ENCODE measurements around the gene SH3BP5L.

SH3BP5L gene

GRCh38 chr1:248847181-248847955 lies 21.7 kb upstream of the SH3BP5L start:
- no peak for DNase-seq (ENCODE audit: low read depth)
- H3K4me3 ChIP-seq (ENCODE audit: low read depth, low read length): no peak overlapping the region
- no peak for TF ChIP-seq CTCF (IDR thresholded peaks at IDR 0.05; ENCODE audit: control insufficient read depth, extremely low read depth, insufficient read depth)

- no peak for TF ChIP-seq CTCF (IDR thresholded peaks at IDR 0.05; ENCODE audit: control insufficient read depth, extremely low read depth, insufficient read depth)
- no peak overlapping the region for H3K4me3 ChIP-seq (ENCODE audit: low read depth, low read length)
- no peak for DNase-seq (ENCODE audit: low read depth)
These were observed 18.8 kb upstream of the SH3BP5L start for GRCh38 chr1:248844526-248844925.

DNA sequence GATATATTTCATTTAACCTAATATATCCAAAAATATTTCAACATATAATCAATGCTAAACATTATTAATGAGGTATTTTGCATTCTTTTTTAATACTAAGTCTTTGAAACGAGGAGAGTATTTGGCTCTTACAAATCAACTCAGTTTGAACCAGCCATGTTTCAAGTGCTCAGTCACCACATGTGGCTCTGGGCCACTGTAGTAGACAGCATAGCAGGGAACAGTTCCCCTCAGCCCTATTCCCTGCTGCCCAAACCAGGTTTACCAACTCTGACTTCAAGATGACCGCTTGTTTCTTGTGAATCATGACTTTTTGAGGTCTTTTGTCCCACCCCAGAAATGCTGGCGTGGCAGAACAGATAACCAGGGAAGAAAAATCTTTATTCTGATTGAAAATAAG lies 18.0 kb upstream of the SH3BP5L start:
- no peak for TF ChIP-seq CTCF (IDR thresholded peaks at IDR 0.05; ENCODE audit: control insufficient read depth, extremely low read depth, insufficient read depth)
- no peak for DNase-seq (ENCODE audit: low read depth)

DNA sequence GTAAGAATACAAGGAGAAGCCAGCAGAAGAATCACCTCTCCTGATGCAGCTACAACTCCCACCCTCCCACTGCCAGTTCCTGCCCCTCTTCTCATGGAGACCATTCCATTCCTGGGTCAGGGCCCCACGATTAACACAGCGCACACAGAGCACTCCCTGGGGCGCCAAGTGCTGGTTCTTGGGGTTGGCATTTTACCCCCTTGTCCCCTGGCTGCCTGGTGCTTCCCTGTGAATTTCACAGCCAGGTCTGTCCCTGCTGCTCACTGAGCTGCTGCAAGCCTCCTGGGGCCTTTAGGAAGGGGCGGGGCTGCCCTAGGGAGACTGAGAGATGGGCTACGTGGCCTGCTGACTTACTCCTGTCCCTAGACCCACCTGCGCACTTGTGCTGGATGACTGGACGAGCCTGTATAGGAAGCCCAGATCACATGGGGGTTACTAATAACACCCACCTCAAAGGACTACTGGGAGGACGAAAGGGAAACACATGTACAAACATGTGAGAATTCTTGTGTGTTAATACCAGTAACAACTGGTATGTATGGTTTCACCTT lies 17.1 kb upstream of the SH3BP5L start:
- no peak for TF ChIP-seq CTCF (IDR thresholded peaks at IDR 0.05; ENCODE audit: control insufficient read depth, extremely low read depth, insufficient read depth)
- no peak overlapping the region for H3K4me3 ChIP-seq (ENCODE audit: low read depth, low read length)
- no peak for DNase-seq (ENCODE audit: low read depth)

More for the DNA sequence above, 18.0 kb upstream of the SH3BP5L start:
- no peak overlapping the region for H3K4me3 ChIP-seq (ENCODE audit: low read depth, low read length)

DNA sequence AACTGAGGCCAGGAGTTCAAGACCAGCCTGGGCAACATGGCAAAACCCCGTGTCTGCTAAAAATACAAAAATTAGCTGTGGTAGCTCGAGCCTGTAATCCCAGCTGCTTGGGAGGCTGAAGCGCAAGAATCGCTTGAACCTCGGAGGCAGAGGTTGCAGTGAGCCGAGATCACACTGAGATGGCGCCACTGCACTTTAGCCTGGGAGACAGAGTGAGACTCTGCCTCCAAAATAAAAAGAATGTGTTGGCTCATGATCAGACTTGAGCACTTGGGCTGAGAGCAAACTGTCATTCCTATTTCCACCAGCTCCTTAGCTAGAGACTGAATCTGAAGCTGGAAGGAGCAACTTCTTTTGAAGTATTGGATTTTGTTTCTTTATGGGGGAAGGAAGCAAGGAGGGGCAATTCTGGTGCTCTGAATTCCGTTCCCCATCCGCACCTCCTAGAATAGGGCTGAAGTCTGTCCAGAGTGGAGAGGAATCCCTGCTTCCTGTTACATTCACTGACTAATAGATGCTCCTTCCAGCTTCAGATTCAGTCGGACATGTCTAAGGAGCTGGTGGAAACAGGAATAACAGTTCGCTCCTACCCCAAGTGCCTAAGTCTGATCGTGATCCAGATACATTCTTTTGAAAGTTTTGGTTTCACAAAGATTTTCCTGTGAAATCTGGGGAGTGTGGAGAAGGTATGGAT lies 16.1 kb upstream of the SH3BP5L start:
- peak; percentile 32; the same call in 1 of the 2 replicates for TF ChIP-seq CTCF (IDR thresholded peaks at IDR 0.05; ENCODE audit: control insufficient read depth, extremely low read depth, insufficient read depth)
- H3K4me3 ChIP-seq (ENCODE audit: low read depth, low read length): no peak overlapping the region
- DNase-seq (ENCODE audit: low read depth): no peak

- TF ChIP-seq CTCF (IDR thresholded peaks at IDR 0.05; ENCODE audit: control insufficient read depth, extremely low read depth, insufficient read depth): no peak
- no peak for DNase-seq (ENCODE audit: low read depth)
- no peak overlapping the region for H3K4me3 ChIP-seq (ENCODE audit: low read depth, low read length)
These were observed 15.2 kb upstream of the SH3BP5L start for GRCh38 chr1:248840946-248841345.

Data from LNCaP clone FGC (cell line).